ENCODE data around the gene PDE6A.

The PDE6A gene

DNA sequence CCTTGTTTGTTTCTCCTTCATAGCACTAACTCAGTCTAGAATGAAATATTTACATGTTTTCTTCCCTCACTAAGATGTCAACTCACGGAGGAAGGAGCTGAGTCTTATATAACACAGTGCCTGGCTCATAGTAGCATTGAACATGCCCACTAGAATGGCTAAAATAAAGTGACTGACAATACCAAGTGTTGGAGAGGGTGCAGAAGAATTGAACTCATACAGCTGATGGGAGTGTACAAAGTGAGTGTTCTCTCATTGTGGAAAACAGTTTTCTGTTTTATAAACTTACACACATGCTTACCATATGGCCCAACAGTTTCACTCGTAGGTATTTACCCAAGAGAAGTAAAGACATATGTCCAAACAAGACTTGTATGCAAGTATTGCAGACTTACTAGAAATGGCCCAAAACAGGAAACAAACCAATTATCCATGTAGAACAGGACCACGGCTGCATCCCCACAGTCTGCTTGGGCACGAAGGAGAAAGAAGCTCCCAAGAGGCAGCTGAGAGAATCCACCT lies 127.0 kb downstream of the PDE6A start:
- DNase-seq (ENCODE audit: low read depth in 2 of 2) = no peak

DNA sequence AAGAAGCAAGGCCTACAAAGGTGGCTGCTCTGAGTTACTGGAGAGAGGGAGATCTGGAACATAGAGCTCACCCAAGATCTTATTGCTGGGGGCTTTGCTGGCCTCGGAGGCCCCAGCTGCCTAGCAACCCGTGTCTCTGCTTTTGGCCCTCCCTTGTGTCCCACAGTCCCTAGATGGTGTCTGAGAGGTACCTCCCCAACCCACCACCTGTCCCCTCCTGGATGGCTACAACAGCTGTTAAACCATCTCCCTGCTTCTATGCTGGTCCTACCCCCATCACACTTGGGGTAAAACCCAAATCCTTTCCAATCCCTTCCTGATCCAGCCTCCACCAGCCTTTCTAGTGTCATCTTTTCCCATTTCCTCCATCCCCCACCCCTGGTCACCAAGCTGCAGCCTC lies 127.9 kb downstream of the PDE6A start:
- DNase-seq (ENCODE audit: low read depth in 2 of 2) = no peak

DNA sequence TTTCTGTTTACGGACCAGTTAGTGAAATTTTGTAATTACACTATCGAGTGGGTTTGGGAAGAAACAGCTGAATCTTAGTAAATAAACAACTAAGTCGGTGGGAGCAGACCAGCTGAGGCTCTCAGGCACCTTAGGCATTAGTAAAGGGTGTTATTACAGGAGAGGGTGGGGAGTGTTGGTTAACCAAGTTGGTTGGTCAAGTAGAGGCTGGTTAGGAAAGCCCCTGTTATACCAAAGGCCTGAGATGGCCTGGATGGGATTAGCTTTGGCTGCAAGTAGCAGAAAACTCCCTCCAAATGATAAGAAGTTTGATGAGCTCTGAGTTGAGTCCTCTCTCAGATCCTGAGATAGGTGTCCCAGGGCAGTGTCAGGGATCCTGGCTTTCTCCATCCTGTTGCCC lies 133.1 kb downstream of the PDE6A start:
- DNase-seq (ENCODE audit: low read depth in 2 of 2) = no peak

DNA sequence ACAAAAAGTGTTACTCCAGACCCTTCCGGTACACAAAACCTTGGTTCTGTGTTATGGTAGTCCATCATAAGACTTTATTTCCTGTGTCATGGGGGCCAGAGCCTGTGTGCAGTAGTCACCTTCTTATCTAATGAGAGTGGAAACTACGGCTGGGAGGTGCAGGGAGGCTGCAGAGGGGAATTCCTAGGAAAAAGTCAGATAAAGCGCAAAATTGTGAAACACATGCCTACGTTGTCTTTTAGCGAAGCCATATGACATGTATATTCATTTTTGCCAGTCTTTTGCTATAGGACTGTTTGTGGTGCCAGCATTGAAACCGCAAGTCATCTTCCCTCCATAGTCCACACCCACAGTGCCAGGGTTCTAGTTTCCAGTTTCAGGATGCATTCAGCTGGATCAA lies 133.7 kb downstream of the PDE6A start:
- no peak for DNase-seq (ENCODE audit: low read depth in 2 of 2)

DNA sequence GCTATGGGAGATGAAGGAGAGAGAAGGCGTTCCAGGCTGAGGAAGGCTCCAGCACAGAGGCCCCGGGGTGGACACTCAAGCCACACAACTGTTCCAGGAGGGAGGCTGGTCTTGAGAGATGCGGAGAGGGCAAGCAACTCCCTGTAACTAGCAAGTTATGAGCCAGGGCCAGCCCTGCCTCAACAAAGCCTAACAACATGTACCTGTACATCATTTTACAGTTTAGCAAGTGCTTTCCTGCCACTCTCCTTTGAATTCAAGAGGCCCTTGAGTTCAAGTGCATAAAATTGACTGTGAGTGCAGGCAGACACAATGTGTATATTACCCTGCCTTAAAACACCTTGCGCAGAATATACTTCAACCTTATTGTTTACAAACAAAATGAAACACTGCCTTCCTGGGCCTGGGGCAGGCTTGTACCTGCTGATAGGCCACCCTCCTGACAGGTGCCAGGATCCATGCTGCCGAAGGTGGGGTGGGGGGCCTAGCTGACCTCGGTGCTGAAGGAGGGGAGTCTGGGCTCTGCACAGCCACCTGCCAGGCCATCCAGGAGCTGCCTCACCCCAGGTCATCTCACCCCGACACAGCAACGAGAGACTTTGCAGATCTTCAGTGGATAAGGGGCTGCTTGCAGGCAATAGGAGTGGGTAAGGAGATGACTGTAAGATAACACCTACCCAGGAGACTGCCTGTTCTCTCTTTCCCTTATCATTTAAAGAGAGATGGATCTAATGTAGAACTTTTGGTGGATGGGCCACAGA lies 134.5 kb downstream of the PDE6A start:
- DNase-seq (ENCODE audit: low read depth in 2 of 2) = no peak

DNA sequence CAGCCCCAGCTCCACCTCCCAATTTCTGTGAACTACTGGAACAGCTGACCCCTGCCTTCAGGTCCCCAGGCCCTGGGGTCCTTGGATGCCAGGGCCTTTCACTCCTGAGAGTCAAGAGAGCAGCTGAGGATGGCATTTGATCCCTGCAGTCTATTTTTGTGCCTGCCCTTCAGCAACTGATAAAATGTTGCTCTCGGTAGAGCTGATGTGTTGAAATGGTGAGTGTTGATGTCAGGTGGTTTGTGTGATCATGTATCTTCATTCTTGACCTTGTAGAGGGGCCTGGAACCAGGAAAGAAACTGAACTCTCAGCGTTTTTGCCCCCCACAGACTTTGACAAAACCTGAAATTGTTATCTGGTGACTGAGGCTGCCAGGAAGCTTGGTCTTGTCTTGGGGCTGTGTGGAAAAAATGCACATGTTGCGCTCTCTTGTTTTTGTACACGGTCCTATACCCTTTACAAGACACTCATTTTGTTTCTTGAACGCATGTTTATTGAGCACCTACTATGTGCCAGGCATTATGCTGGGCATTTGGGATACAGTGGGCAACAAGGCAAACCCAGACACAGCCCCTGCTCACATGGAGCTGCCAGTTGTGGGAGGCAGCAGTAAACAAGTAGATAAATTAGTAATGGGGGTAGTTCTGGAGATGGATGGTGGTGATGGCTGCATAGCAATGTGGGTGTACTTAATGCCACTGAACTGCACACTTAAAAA lies 136.2 kb downstream of the PDE6A start:
- DNase-seq (ENCODE audit: low read depth in 2 of 2) = no peak

All from activated CD8-positive, alpha-beta memory T cell treated with anti-CD3 and anti-CD28 coated beads for 4 hours (primary cell).